IgD-negative memory B cell (primary cell): ENCODE results near the gene IWS1. TPM values are rescaled to one million over a fixed set of nuclear protein-coding genes. Genes with fewer than 3 reads are reported as not detected.

Experiments
- H3K27ac Mint-ChIP-seq, 3 donors: one replicate each; pipeline ENCODE4 v1.8.0; 2020 to 2022; ENCODE audit warnings: mild to moderate bottlenecking in 3 of 3, mixed read lengths in 3 of 3, moderate library complexity in 1 of 3
- H3K27me3 Mint-ChIP-seq: one replicate; pipeline ENCODE4 v1.8.0; 2021; ENCODE audit warnings: mixed read lengths
- H3K36me3 Mint-ChIP-seq: one replicate; pipeline ENCODE4 v1.8.0; 2020; ENCODE audit warnings: mild to moderate bottlenecking, mixed read lengths
- H3K4me1 Mint-ChIP-seq, 3 donors: one replicate each; pipeline ENCODE4 v1.8.0; 2020 to 2022; ENCODE audit warnings: mixed read lengths in 3 of 3, mild to moderate bottlenecking in 1 of 3
- H3K4me3 Mint-ChIP-seq, 4 donors: one replicate each; pipeline ENCODE4 v1.8.0; 2020 to 2022; ENCODE audit warnings: mild to moderate bottlenecking in 4 of 4, mixed read lengths in 4 of 4, moderate library complexity in 3 of 4
- H3K9me3 Mint-ChIP-seq, 3 donors: one replicate each; pipeline ENCODE4 v1.8.0; 2020 to 2021; ENCODE audit warnings: mixed read lengths in 3 of 3, mild to moderate bottlenecking in 1 of 3
- polyA plus RNA-seq: library from polyadenylated mRNA; unstranded; fragments of 300-500 nt; fragmentation: Illumina TruSeq; gene quantifications from one replicate; pipeline ENCODE4 v1.2.3, GENCODE V29; 2021

The IWS1 gene
- polyA plus RNA-seq, 1 donor from 2014 or later, result 30.0 TPM

GRCh38 chr2:127508631-127509034, 17.7 kb downstream of the IWS1 start:
- H3K4me1 Mint-ChIP-seq, result peaks cover 45 to 54% (median 50%) of the 10 kb centered on the region in 3 donors
- peak overlapping the region in 2 of 4 donors; percentile 2 to 15 for H3K4me3 Mint-ChIP-seq
- no peaks in the 10 kb centered on the region for H3K9me3 Mint-ChIP-seq
- no peak overlapping the region for H3K27ac Mint-ChIP-seq
- H3K36me3 Mint-ChIP-seq, result peaks cover 1% of the 10 kb centered on the region
- H3K27me3 Mint-ChIP-seq, result no peaks in the 10 kb centered on the region

GRCh38 chr2:127508023-127508630, 18.2 kb downstream of the IWS1 start:
- H3K4me1 Mint-ChIP-seq, result peaks cover 43 to 54% (median 50%) of the 10 kb centered on the region in 3 donors
- peak overlapping the region in 2 of 4 donors; percentile 2 to 15 for H3K4me3 Mint-ChIP-seq
- peaks cover 1% of the 10 kb centered on the region for H3K36me3 Mint-ChIP-seq
- no peaks in the 10 kb centered on the region for H3K9me3 Mint-ChIP-seq
- peak overlapping the region in 1 of 3 donors; percentile 73 for H3K27ac Mint-ChIP-seq
- H3K27me3 Mint-ChIP-seq, result no peaks in the 10 kb centered on the region

- Mint-ChIP-seq H3K36me3 (peaks cover 2% of the 10 kb centered on the region), H3K9me3 (no peaks in the 10 kb centered on the region), H3K4me3 (no peak overlapping the region), H3K27ac (no peak overlapping the region), H3K27me3 (no peaks in the 10 kb centered on the region), H3K4me1 (peaks cover 34 to 43% (median 43%) of the 10 kb centered on the region in 3 donors)
These were observed 19.8 kb downstream of the IWS1 start for GRCh38 chr2:127506510-127506909.

- Mint-ChIP-seq H3K36me3 (peaks cover 2% of the 10 kb centered on the region), H3K4me3 (peak overlapping the region in 1 of 4 donors; percentile 53), H3K27ac (peak overlapping the region in 2 of 3 donors; percentile 35 to 87), H3K9me3 (no peaks in the 10 kb centered on the region), H3K4me1 (peaks cover 19 to 31% (median 29%) of the 10 kb centered on the region in 3 donors), H3K27me3 (no peaks in the 10 kb centered on the region)
These were observed 21.5 kb downstream of the IWS1 start for GRCh38 chr2:127504552-127505430.

GRCh38 chr2:127503491-127503890, 22.8 kb downstream of the IWS1 start:
- Mint-ChIP-seq H3K4me3 (no peak overlapping the region), H3K27me3 (no peaks in the 10 kb centered on the region), H3K9me3 (no peaks in the 10 kb centered on the region), H3K36me3 (peaks cover 4% of the 10 kb centered on the region), H3K27ac (peak overlapping the region in 1 of 3 donors; percentile 81), H3K4me1 (peaks cover 8 to 27% (median 20%) of the 10 kb centered on the region in 3 donors)

- no peaks in the 10 kb centered on the region for H3K27me3 Mint-ChIP-seq
- no peak overlapping the region for H3K4me3 Mint-ChIP-seq
- no peak overlapping the region for H3K27ac Mint-ChIP-seq
- peaks cover 4% of the 10 kb centered on the region for H3K36me3 Mint-ChIP-seq
- H3K4me1 Mint-ChIP-seq, result peaks cover 0 to 2% (median 2%) of the 10 kb centered on the region in 3 donors
- no peaks in the 10 kb centered on the region for H3K9me3 Mint-ChIP-seq
These were observed 27.9 kb downstream of the IWS1 start for GRCh38 chr2:127498386-127498785.

GRCh38 chr2:127490283-127490682, 36.0 kb downstream of the IWS1 start:
- Mint-ChIP-seq H3K27me3 (no peaks in the 10 kb centered on the region), H3K36me3 (peaks cover 10% of the 10 kb centered on the region), H3K4me1 (peaks cover 7 to 17% (median 11%) of the 10 kb centered on the region in 3 donors), H3K4me3 (no peak overlapping the region), H3K27ac (no peak overlapping the region), H3K9me3 (no peaks in the 10 kb centered on the region)

GRCh38 chr2:127486247-127487058, 39.8 kb downstream of the IWS1 start:
- peak overlapping the region in 1 of 4 donors; percentile 18 for H3K4me3 Mint-ChIP-seq
- peak overlapping the region; percentile 0 to 90 (median 5) for H3K27ac Mint-ChIP-seq
- H3K27me3 Mint-ChIP-seq, result no peaks in the 10 kb centered on the region
- peaks cover 7 to 17% (median 11%) of the 10 kb centered on the region in 3 donors for H3K4me1 Mint-ChIP-seq
- H3K9me3 Mint-ChIP-seq, result no peaks in the 10 kb centered on the region
- H3K36me3 Mint-ChIP-seq, result peaks cover 10% of the 10 kb centered on the region

GRCh38 chr2:127485694-127486071, 40.6 kb downstream of the IWS1 start:
- no peaks in the 10 kb centered on the region for H3K9me3 Mint-ChIP-seq
- peak overlapping the region in 1 of 3 donors; percentile 90 for H3K27ac Mint-ChIP-seq
- H3K4me3 Mint-ChIP-seq, result no peak overlapping the region
- peaks cover 7 to 17% (median 11%) of the 10 kb centered on the region in 3 donors for H3K4me1 Mint-ChIP-seq
- H3K36me3 Mint-ChIP-seq, result peaks cover 4% of the 10 kb centered on the region
- no peaks in the 10 kb centered on the region for H3K27me3 Mint-ChIP-seq

- no peaks in the 10 kb centered on the region for H3K9me3 Mint-ChIP-seq
- peaks cover 7 to 17% (median 11%) of the 10 kb centered on the region in 3 donors for H3K4me1 Mint-ChIP-seq
- no peak overlapping the region for H3K4me3 Mint-ChIP-seq
- H3K27ac Mint-ChIP-seq, result peak overlapping the region in 1 of 3 donors; percentile 90
- H3K27me3 Mint-ChIP-seq, result no peaks in the 10 kb centered on the region
- peaks cover 4% of the 10 kb centered on the region for H3K36me3 Mint-ChIP-seq
These were observed 41.1 kb downstream of the IWS1 start for GRCh38 chr2:127485051-127485693.

GRCh38 chr2:127482031-127482430, 44.3 kb downstream of the IWS1 start:
- Mint-ChIP-seq H3K4me3 (no peak overlapping the region), H3K36me3 (peaks cover 2% of the 10 kb centered on the region), H3K27me3 (no peaks in the 10 kb centered on the region), H3K9me3 (no peaks in the 10 kb centered on the region), H3K27ac (no peak overlapping the region), H3K4me1 (peaks cover 4 to 6% (median 6%) of the 10 kb centered on the region in 3 donors)

GRCh38 chr2:127479866-127480743, 46.2 kb downstream of the IWS1 start:
- Mint-ChIP-seq H3K4me3 (no peak overlapping the region), H3K4me1 (no peaks in the 10 kb centered on the region), H3K27me3 (no peaks in the 10 kb centered on the region), H3K9me3 (peaks cover 0 to 6% (median 4%) of the 10 kb centered on the region in 3 donors), H3K36me3 (no peaks in the 10 kb centered on the region), H3K27ac (no peak overlapping the region)

GRCh38 chr2:127479219-127479825, 47.0 kb downstream of the IWS1 start:
- Mint-ChIP-seq H3K36me3 (no peaks in the 10 kb centered on the region), H3K4me3 (no peak overlapping the region), H3K27me3 (no peaks in the 10 kb centered on the region), H3K27ac (no peak overlapping the region), H3K9me3 (peaks cover 0 to 6% (median 4%) of the 10 kb centered on the region in 3 donors), H3K4me1 (no peaks in the 10 kb centered on the region)
